HG03342 (cell line): Measurements from ENCODE around the gene DNAH1.
"Not testable (repeated sequence)": the region's sequence is repeated elsewhere in the genome, so short reads cannot be mapped to it uniquely, and the experiment has no call there.

Experiments
- ATAC-seq: cut with Tn5 transposase; IDR thresholded peaks from one replicate; pipeline ENCODE4 v1.9.1; 2021; ENCODE audit warnings: mild to moderate bottlenecking, moderate library complexity; ENCODE audit not compliant: unreplicated experiment

The DNAH1 gene

DNA sequence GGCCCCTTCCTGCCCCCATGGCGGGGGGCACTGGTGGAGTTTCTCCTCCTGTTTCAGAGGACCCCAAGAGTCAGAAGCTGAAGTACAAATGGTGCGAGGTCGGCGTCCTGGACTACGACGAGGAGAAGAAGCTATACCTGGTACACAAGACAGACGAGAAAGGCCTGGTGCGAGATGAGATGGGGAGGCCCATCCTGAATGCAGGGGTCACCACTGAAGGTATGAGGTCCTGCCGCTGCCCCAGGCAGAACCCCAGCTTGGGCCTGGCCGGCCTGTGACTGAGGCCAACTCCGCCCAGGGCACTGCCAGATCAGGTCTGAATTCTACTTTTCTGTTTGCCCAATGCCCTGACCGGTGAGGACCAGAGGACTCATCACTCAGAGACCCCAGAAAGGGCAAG lies 15.0 kb downstream of the DNAH1 start:
- no peak for ATAC-seq

DNA sequence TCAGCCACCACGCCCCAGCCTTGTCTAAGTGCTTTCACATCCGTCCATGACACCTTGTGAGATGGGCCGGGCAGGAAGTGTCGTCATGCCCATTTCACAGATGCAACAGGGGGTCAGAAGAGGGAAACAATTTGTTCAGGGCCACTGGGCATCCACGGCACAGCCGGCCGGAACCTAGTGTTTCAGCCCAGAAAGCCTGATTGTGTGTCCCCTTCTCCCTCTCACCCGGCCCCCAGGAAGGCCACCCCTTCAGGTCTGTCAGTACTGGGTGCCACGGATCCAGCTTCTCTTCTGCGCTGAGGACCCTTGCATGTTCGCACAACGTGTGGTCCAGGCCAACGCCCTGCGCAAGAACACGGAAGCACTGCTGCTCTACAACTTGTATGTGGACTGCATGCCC lies 15.8 kb downstream of the DNAH1 start:
- ATAC-seq, result no peak

DNA sequence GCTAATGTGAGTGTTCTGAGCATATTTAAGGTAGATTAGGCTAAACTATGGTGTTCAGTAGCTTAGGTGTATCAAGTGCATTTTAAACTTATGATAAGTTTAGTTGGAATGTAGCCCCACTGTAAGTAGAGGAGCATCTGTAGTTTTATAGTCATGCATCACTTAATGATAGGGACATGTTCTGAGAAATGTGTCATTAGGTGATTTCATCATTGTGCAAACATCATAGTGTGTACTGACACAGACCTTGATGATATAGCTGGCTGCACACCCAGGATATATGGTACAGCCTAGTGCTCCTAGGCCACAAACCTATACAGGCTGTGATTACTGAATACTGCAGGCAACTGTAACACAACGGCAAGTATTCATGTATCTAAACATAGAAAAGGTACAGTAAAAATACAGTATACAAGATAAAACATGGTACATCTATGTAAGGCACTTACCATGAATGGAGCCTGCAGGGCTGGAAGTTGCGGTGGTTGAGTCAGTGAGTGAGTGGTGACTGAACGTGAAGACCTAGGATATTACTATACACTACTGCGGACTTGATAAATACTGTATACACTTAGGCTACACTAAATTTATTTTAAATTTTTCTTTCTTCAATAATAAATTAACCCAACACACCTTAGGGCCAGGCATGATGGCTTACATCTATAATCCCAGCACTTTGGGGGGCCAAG lies 17.9 kb downstream of the DNAH1 start:
- no peak for ATAC-seq

DNA sequence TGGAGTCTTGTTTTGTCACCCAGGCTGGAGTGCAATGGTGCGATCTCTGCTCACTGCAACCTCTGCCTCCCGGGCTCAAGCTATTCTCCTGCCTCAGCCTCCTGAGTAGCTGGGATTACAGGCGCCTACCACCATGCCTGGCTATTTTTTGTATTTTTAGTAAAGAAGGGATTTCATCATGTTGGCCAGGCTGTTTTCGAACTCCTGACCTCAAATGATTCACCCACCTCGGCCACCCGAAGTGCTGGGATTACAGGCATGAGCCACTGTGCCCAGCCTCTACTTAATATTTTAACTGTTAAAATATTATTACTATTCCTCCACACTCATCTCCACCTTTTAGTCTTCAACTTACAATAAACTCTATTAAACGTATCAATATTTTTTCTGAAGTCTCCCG lies 22.0 kb downstream of the DNAH1 start:
- not testable (repeated sequence) for ATAC-seq

DNA sequence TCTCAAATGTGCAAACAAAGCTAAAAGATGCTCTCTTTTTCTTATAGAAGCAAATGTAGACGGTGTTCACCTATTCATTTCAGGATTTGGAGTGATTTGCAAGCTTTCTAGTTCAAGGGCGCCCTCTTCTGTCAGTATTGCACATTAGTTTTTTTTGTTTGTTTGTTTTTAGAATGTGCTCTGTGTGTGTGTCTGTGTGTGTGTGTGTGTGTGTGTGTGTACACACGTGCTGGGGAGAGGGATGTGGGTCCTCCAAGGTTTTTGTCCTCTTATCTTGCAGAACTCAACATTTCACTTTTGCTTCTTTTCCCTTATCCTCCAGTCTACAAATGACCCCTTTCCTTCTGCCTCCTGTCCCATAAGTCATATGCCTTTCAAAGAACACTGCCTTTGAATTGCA lies 23.5 kb downstream of the DNAH1 start:
- ATAC-seq, result no peak

DNA sequence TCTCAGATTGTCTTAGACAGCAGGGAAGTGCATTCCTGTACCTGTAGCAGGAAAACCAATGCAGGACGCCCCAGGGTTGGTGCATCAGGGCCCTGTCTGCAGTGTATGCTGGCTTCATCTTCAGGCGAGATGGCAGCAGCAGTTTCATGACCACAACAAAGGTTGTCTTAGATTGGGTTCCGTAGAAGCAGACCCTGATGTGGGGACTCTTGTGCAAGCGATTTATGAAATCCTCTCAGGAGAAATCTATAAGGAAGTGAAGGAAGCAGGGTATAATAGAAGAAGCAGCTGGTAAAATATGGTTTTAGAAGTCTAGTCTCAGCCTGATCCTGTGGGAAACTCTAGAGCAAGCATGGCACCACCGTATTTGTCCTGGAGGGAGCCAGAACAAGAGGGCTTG lies 25.0 kb downstream of the DNAH1 start:
- ATAC-seq, result no peak

DNA sequence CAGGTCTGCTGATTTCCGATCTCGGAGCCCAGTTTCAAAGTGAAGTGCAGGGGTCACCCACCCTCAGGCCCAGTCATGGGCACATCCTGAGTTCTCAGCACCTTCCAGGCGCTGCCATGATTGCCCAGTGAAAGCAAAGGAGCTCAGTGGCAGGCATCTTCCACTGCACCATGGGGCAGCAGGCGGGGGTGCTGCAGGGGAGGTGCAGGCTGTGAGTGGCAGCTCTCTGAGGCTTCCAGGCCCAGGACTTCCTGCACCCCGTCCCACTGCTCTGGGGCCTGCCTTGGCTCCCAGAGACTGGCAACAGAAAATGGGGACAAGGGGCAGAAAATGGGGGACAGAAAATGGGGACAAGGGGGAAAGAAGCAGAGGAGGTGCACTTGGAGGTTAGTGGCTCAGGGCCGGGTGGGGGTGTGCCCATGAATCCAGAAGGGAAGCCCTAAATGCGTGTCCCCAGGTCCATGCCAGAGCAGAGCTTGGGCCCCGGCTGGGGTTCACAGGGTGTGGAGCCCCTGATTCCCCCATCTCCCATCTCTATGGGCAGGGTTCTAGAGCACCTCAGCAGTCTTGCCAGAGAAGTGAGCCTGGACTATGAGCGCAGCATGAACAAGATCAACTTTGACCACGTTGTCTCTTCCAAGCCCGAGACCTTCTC lies 28.0 kb downstream of the DNAH1 start:
- no peak for ATAC-seq

DNA sequence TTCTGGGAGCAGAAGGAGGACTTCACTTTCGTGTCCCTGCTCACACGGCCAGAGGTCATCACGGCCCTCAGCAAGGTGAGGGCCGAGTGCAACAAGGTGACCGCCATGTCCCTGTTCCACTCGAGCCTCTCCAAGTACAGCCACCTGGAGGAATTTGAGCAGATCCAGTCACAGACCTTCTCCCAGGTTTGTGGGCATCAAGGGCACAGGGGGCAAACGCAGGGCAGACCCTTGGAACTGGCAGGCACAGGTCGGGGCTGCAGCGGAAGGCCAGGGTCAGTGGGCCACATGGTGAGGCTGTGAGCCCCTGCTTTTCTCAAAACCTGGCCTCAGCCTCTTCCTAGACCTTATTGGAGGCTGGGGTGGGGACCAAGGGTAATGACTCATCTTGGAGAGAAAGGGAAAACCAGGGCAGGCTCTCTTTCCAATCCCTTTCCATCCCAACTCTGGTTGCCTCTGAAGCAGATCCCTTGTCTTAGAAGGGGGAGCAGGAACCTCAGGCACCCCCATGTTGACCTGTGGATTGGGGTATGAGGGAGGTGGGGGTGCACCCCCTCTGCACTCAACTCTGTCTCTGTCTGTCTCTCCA lies 29.5 kb downstream of the DNAH1 start:
- ATAC-seq, result no peak

DNA sequence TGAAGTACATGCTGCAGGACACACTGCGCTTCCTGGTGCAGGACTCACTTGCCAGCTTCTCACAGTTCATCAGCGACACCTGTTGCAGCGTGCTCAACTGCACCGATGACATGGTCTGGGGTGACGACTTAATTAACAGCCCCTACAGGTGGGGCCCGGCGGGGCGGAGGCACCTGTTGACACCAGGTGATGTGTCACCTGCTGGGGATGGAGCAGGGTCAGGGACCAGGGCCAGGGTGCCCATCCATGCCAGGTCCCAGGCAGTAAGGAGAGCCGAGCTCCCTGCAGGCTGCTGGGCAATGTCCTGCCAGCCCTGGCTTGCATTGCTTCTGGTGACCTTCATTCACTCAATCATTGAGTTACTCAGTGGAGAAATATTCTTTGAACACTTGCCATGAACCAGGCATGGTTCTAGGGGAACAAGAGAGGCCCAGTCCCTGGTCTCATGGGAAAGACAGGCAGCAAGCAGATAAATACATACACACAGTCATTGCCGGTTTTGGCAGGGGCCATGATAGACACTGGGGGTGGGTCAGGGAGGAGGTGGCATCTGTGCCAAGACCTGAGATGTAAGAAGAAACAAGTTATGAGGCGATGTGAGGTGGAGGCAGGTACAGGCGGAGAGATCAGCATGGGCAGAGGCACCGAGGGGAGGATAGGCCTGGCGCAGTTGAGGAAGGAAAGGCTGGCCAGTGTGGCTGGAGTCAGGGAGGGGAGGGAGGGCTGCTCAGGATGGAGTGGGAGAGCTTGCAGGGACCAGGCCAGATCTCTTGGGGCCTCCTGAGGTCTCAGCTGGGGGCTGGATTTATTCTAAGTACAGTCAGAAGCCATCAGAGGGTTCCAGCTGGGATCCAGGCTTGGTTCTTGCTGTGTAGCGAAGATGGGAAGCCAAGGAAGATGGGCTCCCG lies 30.8 kb downstream of the DNAH1 start:
- no peak for ATAC-seq

DNA sequence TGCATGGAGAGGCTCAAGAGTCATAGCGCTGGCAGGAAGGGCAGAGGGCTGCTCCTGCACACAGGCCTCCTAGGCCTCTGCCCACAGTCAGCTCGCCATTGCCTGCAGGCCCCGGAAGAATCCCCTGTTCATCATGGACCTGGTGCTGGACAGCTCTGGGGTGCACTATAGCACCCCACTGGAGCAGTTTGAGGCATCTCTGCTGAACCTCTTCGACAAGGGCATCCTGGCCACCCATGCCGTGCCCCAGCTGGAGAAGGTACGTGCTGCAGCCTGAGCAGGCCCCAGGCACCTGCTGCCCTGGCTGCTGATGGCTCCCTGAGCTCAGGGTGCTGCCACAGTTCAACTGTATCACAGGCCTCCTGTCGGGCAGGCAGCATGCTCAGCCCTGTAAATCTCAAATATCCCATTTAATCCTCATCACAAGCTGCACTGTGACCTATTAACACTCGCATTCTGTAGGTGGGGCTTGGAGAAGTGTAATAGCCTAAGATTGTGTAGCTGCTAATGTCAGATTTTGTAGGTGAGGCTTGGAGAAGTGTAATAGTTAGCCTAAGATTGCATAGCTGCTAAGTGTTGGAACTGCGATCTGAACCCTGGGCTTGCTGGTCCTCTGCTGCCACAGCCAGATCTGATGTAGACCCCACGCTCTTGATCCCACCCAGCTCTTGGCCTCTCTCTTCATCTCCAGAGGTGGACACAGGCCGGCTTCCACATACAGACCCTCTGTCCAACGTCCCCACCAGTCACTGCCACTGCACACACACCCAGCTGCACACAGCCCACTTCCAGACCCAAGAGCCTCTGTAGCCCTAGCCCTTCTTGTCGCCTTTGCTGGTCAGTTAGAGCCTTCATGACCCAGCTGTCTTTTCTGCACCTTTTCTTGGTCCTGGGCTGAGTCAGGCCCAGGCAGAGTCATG lies 31.9 kb downstream of the DNAH1 start:
- no peak for ATAC-seq

DNA sequence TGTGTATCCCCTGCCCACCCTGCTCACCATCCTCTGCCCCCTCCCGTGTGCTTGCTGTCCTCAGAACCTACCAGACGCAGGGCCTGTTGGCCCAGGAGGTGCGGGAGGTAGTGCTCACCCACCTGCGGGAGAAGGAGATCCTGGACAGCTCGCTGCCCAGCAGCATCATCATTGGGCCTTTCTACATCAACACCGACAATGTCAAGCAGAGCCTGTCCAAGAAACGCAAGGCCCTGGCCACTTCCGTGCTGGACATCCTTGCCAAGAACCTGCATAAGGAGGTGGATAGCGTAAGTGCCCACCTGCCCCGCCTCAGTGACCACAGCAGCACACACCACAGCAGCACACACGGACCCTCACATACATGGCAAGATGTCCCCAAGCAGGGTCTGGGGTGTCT lies 33.0 kb downstream of the DNAH1 start:
- no peak for ATAC-seq

DNA sequence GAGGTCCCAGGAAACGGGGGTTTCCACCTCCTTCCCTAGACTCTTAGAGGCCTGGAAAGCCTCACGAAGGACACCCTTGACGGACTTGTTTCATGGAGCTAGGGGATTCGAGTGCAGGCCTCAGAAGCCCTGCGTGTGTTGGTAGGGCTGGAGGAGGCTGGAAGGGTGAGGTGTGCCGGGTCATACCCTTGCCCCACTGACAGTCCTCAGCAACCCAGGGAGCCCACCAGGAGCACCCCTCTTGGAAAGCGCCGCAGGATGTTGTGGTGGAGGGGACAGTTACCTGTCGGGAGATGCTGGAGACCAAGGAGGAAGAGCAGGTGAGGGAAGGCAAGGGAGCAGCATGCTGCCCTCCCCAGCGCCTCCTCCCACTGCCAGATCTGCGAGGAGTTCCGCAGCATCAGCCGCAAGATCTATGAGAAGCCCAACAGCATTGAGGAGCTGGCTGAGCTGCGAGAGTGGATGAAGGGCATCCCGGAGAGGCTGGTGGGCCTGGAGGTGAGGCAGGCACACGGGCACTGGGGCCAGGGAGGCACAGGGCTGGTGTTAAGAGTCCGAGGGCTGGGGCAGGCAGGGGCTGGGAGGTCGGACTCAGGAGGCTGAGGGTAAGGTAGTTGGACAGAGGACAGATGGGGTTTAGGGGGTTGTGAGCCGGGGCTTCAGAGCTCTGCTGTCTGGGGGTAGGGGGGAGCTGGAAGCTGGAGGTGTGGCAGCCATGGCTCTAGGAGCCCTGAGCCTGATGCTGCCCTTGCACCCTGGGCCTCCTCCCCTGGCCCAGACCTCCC lies 33.7 kb downstream of the DNAH1 start:
- ATAC-seq, result no peak

DNA sequence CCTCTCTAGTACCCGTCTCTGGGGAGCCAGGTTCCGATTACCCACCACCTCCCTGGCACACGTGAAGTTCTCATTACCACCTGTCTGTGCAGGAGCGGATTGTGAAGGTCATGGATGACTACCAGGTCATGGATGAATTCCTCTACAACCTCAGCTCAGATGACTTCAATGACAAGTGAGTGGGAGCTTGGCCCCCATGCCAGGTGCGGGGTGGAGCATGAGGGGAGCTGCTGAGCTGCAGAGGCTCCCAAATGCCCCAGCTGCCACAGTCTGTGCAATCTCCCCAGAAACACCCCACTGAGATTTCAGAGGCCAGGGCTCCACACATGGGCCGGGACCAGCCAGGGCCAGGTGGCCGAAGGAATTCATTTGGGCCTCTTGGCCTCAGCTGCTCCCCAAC lies 34.3 kb downstream of the DNAH1 start:
- ATAC-seq, result no peak

DNA sequence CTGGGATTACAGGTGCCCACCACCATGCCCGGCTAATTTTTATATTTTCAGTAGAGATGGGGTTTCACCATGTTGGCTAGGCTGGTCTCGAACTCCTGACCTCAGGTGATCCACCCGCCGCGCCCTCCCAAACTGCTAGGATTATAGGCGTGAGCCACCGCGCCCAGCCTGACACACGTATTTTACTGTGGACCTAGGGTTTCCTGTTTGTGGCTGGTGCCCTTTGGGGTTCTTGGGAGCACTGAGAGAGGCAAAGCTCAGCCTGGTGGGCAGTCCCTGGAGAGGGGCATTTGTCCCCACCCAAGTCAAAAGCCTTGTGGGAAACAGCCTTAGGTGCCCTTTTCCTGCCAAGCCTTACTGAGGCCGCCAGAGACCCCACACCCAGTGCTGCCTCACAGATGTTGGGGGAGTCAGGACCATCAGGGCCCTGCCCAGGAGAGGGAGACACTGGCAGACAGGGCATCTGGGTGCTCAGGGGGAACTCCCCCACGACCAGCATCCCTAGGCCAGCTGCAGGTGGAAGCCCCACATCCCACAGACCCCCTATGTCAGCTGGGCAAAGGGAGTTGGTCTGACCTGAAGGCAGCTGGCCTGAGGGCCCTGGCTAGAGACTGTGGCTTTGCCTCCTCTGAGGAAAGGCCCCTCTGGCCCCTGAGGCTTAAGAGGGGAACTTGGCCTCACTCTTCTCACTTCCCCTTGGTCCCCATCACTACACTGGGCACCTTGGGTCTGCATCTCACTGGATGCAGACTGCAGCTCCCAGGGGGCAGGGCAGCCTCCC lies 35.1 kb downstream of the DNAH1 start:
- ATAC-seq, result no peak

DNA sequence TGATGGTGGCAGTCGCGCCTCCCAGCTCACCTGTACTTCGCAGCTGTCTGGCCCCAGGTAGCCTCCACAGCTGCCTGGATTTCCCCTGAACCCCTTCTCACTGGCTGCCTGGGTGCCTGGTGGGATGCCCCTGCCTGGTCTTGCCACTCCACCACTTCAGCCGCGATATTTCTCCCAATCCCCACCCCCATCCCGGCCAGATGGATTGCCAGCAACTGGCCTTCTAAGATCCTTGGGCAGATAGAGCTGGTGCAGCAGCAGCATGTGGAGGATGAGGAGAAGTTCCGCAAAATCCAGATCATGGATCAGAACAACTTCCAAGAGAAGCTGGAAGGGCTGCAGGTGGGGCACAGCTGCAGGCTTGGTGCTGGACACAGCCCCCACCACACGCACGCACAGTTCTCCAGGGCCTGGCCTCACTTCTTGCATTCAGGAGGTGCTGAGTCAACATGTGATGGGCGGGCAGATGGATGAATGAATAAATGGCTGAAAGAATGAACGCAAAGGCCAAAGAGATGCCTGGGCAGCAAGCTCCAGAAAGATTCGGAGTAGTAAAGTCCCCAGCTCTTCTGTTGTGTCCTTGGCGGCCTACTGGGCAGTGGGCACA lies 35.7 kb downstream of the DNAH1 start:
- no peak for ATAC-seq

DNA sequence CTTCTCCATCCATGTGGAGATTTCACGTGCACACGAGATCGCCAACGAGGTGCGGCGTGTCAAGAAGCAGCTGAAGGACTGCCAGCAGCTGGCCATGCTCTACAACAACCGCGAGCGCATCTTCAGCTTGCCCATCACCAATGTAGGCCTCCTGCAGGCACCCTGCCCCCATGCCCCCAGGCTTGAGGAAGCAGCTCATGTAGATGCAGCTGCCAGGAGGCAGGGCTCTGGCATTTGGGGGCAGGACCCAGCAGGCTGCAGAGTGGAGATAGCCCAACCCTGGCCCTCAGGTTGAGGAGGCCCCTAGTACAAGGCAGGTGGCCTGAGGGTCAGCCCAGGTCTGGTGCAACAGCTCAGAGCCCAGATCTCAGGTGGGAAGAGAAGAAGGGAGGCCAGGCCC lies 36.4 kb downstream of the DNAH1 start:
- no peak for ATAC-seq

DNA sequence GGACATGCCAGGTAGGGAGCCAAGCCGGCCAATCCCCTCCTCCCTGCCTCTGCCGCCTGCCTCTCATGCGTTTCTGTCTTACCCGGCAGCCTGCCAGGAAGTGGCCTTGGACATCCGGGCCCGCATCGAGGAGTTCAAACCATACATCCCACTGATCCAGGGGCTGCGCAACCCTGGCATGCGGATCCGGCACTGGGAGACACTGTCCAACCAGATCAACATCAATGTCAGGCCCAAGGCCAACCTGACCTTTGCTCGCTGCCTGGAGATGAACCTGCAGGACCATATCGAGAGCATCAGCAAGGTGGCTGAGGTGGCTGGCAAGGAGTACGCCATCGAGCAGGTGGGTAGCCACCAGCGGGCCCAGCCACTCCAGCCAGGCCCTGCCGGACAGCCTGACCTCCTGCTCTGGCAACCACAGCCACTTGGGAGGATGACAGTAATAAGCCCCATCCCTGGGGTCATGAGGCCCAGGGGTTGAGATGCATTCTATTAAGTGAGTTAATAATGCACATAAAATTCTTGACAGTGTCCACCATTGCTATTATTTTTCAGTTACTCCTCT lies 37.3 kb downstream of the DNAH1 start:
- ATAC-seq, result no peak

DNA sequence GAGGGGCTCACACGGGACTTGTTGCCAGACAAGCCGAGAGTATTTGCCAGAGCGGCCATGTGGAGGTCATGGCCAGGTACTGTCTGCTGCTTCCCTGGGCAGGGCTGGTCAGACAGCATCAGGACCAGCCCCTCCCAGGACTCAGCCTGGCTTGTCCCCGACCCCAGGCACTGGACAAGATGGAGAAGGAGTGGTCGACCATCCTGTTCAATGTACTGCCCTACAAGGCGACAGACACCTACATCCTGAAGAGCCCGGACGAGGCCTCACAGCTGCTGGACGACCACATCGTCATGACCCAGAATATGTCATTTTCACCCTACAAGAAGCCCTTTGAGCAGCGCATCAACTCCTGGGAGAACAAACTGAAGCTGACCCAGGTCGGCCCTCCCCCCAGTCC lies 38.6 kb downstream of the DNAH1 start:
- ATAC-seq, result no peak
